Measurements from ENCODE around the gene PRDM16. TPM values are rescaled to one million over a fixed set of nuclear protein-coding genes. Genes with fewer than 3 reads are reported as not detected.

The PRDM16 gene
- total and polyA plus RNA-seq, 2 experiments from 2014 or later, result 41.8 to 55.8 TPM

GRCh38 chr1:3436451-3436850 is 367.4 kb downstream of the PRDM16 start:
- Histone ChIP-seq H3K4me1 (ENCODE audit: low read depth) (peaks cover 11% of the 10 kb centered on the region), H3K9me3 (ENCODE audit: low read depth) (no peaks in the 10 kb centered on the region), H3K27ac (no peak overlapping the region), H3K36me3 (no peaks in the 10 kb centered on the region), H3K4me3 (no peak overlapping the region), H3K27me3 (no peaks in the 10 kb centered on the region)
- no peak for TF ChIP-seq CTCF (IDR thresholded peaks at IDR 0.05; ENCODE audit: low read depth, low read length)
- no peak for DNase-seq (ENCODE audit: low read depth in 1 of 2, low spot score in 1 of 2)

DNA sequence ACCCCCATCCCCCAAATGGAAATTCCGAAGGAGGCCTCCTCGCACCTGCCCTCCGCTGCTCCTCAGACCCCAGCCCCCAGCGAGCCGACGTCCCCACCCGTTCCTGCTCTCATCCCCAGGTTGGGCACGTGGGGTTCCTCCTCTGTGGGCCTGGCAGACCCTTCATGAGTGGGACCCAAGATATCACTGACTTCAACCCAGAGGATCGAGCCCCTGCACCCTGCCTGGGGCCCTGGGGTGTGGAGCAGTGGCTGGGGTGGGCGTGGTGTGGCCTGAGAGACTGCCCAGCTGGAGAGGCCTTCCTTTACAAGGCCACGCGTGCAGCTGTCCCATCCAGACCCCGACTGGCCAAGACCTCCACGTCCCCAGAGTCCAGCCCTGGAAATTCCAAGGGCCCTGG is 367.9 kb downstream of the PRDM16 start:
- Histone ChIP-seq H3K36me3 (no peaks in the 10 kb centered on the region), H3K27ac (no peak overlapping the region), H3K27me3 (no peaks in the 10 kb centered on the region), H3K4me1 (ENCODE audit: low read depth) (peaks cover 16% of the 10 kb centered on the region), H3K9me3 (ENCODE audit: low read depth) (no peaks in the 10 kb centered on the region), H3K4me3 (no peak overlapping the region)
- no peak for TF ChIP-seq CTCF (IDR thresholded peaks at IDR 0.05; ENCODE audit: low read depth, low read length)
- no peak for DNase-seq (ENCODE audit: low read depth in 1 of 2, low spot score in 1 of 2)

DNA sequence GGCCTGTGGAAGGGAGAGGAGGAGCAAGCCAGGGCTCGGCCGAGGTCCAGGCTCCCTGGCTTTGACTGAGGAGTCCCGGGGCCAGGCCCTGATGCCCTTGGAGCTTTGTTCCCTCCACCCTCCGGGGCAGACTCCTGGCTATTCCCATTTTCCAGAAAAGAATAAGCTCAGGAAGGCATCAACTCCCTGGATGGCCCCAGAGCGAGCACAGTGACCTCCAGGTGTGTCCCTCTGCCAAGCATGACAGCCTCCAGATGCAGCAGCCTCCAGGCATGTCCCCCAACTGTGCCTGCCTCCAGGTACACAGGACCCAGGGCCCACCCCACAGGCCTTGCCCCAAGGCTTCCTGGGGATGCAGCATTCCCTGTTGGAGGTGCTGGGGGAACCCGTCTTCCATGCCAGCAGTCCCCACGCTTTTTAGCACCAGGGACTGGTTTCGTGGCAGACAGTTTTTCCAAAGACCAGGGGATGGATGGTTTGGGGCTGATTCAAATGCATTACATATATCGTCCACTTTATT is 369.7 kb downstream of the PRDM16 start:
- no peaks in the 10 kb centered on the region for H3K9me3 ChIP-seq (ENCODE audit: low read depth)
- H3K36me3 ChIP-seq, result no peaks in the 10 kb centered on the region
- TF ChIP-seq CTCF (IDR thresholded peaks at IDR 0.05; ENCODE audit: low read depth, low read length), result no peak
- H3K4me1 ChIP-seq (ENCODE audit: low read depth), result peaks cover 16% of the 10 kb centered on the region
- no peak overlapping the region for H3K27ac ChIP-seq
- no peak for DNase-seq (ENCODE audit: low read depth in 1 of 2, low spot score in 1 of 2)
- no peak overlapping the region for H3K4me3 ChIP-seq
- H3K27me3 ChIP-seq, result no peaks in the 10 kb centered on the region

DNA sequence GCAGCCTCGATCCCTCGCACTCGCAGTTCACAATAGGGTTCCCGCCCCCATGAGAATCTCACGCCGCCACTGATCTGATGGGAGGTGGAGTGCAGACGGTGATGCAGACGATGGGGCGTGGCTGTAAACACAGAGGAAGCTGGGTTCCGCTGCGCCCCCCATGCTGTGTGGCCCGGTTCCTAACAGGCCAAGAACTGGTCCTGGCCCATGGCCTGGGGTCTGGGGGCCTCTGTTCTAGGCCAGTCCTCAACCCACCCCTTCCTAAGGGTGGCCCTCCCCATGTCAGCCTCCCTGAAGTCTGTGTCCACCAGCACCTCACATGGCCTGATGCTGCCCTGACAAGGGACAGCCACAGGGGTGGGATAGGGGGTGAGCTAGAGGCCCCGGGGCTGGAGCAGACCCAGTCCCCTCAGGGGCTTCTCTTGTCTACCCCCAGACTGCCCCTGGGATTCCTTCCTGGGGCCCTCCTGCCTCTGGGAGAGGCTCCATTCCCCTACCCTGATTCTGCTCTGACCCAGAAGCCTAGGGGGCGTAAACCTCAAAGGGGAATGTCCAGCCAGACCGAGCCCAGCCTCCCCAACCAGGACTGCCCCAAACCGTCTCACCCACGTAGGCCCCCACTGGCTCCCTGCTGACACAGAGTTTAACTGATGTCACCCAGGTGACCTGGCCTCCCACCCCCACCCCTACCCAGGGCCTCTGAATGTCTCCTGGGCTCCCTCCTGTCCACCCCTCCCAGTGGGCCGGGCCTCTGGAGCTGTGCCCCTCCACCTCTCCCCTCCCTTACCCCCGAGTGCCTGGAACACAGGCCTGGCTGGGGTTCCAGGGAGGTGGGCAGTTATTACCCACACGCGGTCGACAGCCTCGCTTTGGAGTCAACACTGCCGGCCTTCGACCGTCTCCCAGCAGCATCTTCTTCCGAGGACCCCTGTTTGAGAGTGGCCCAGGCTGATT is 370.6 kb downstream of the PRDM16 start:
- Histone ChIP-seq H3K27me3 (no peaks in the 10 kb centered on the region), H3K27ac (no peak overlapping the region), H3K36me3 (no peaks in the 10 kb centered on the region), H3K4me1 (ENCODE audit: low read depth) (peaks cover 16% of the 10 kb centered on the region), H3K4me3 (no peak overlapping the region), H3K9me3 (ENCODE audit: low read depth) (no peaks in the 10 kb centered on the region)
- TF ChIP-seq CTCF (IDR thresholded peaks at IDR 0.05; ENCODE audit: low read depth, low read length), result no peak
- no peak for DNase-seq (ENCODE audit: low read depth in 1 of 2, low spot score in 1 of 2)

DNA sequence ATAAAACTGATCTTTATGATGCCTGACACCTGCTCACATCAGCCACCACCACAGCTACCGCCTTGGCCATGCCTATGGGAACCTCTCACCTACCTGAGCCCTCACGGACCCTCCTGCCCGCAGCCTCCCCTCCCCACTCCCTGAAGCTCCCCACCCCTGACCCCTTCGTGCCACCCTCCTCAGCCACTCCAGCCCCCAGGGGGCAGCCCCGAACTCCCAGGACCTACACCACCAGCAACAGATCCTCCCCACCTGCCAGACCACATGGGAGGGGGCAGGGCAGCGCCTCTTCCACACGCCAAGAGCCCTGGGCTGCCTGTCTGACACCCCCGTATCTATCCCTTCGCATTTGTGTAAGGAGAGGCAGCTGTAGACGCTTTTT is 371.3 kb downstream of the PRDM16 start:
- Histone ChIP-seq H3K4me1 (ENCODE audit: low read depth) (peaks cover 16% of the 10 kb centered on the region), H3K4me3 (no peak overlapping the region), H3K27ac (no peak overlapping the region), H3K9me3 (ENCODE audit: low read depth) (no peaks in the 10 kb centered on the region), H3K27me3 (no peaks in the 10 kb centered on the region), H3K36me3 (no peaks in the 10 kb centered on the region)
- DNase-seq (ENCODE audit: low read depth in 1 of 2, low spot score in 1 of 2), result no peak
- TF ChIP-seq CTCF (IDR thresholded peaks at IDR 0.05; ENCODE audit: low read depth, low read length), result no peak

Measured in cardiac muscle cell (in vitro differentiated cells and primary cell).